ENCODE measurements around the gene TMEM144. TPM values are rescaled to one million over a fixed set of nuclear protein-coding genes. Genes with fewer than 3 reads are reported as not detected.
A peak's percentile ranks its signal among the peaks of the same experiment; 100 is the strongest.

Gene TMEM144
- total and polyA plus RNA-seq, 11 donors: 2.3 to 17.7 (median 10.4) TPM

GRCh38 chr4:158255727-158256324, 45.5 kb downstream of the TMEM144 start:
- no peaks in the 10 kb centered on the region for H3K27me3 ChIP-seq
- peaks cover 0 to 4% (median 0%) of the 10 kb centered on the region in 9 donors for H3K36me3 ChIP-seq
- DNase-seq (no peak), ATAC-seq (peak in 2 of 4 donors; percentile 54 to 71)
- H3K9me3 ChIP-seq: no peaks in the 10 kb centered on the region
- H3K4me1 ChIP-seq: peaks cover 0 to 15% (median 2%) of the 10 kb centered on the region in 12 donors
- intact Hi-C loops (cut with DNase I): loop anchor here in 8 of 10 donors (1.0 to 10.0 kb wide), 7 partner anchors 61 to 371 kb away; no protein-coding TSS in a partner anchor
- 36 to 38% (median 38%) methylated on average over 3 of the region's 3 CpGs for WGBS, 4 donors
- no peak overlapping the region for H3K4me3 ChIP-seq
- no peak overlapping the region for H3K27ac ChIP-seq
- TF ChIP-seq POLR2A (IDR thresholded peaks at IDR 0.05) (no peak), CTCF (IDR thresholded peaks at IDR 0.05) (peak; percentile 67 to 85 (median 73))

GRCh38 chr4:158259955-158260575, 49.8 kb downstream of the TMEM144 start:
- ATAC-seq (no peak), DNase-seq (no peak)
- intact Hi-C loops (cut with DNase I): loop anchor here in 6 of 10 donors (2.0 to 10.0 kb wide), 5 partner anchors 65 to 367 kb away; no protein-coding TSS in a partner anchor
- Histone ChIP-seq H3K4me1 (peaks cover 0 to 10% (median 0%) of the 10 kb centered on the region in 12 donors), H3K9me3 (no peaks in the 10 kb centered on the region), H3K4me3 (no peak overlapping the region), H3K27ac (no peak overlapping the region), H3K27me3 (no peaks in the 10 kb centered on the region), H3K36me3 (no peaks in the 10 kb centered on the region)
- WGBS, 4 donors: 45 to 50% (median 49%) methylated on average over 3 of the region's 3 CpGs
- TF ChIP-seq CTCF (IDR thresholded peaks at IDR 0.05): peak in 8 of 12 donors; percentile 23 to 52 (median 42)
- no peak for TF ChIP-seq POLR2A (IDR thresholded peaks at IDR 0.05)

GRCh38 chr4:158261480-158261879, 51.2 kb downstream of the TMEM144 start:
- intact Hi-C loops (cut with DNase I): loop anchor here in 2 of 10 donors (2.0 to 5.0 kb wide), 2 partner anchors 361 to 366 kb away; no protein-coding TSS in a partner anchor
- WGBS, 4 donors: 88 to 90% (median 89%) methylated on average over 4 of the region's 4 CpGs
- Histone ChIP-seq H3K36me3 (no peaks in the 10 kb centered on the region), H3K9me3 (no peaks in the 10 kb centered on the region), H3K27ac (no peak overlapping the region), H3K4me3 (no peak overlapping the region), H3K4me1 (peaks cover 0 to 4% (median 0%) of the 10 kb centered on the region in 12 donors), H3K27me3 (no peaks in the 10 kb centered on the region)
- no peak for ATAC-seq
- TF ChIP-seq POLR2A (IDR thresholded peaks at IDR 0.05) (no peak), CTCF (IDR thresholded peaks at IDR 0.05) (no peak)
- DNase-seq: no peak

- intact Hi-C loops (cut with DNase I): no loop called here
- 80 to 85% (median 83%) methylated on average over 2 of the region's 2 CpGs for WGBS, 4 donors
- TF ChIP-seq POLR2A (IDR thresholded peaks at IDR 0.05) (no peak), CTCF (IDR thresholded peaks at IDR 0.05) (no peak)
- no peak for DNase-seq
- Histone ChIP-seq H3K4me3 (no peak overlapping the region), H3K36me3 (peaks cover 0 to 16% (median 0%) of the 10 kb centered on the region in 9 donors), H3K4me1 (no peaks in the 10 kb centered on the region), H3K27ac (no peak overlapping the region), H3K9me3 (no peaks in the 10 kb centered on the region), H3K27me3 (no peaks in the 10 kb centered on the region)
- no peak for ATAC-seq
Observed at GRCh38 chr4:158268553-158268952, 58.3 kb downstream of the TMEM144 start.

Measured in heart left ventricle (tissue), 16 donors.